Measurements from ENCODE around the gene POP5. TPM values are rescaled to one million over a fixed set of nuclear protein-coding genes. Genes with fewer than 3 reads are reported as not detected.

POP5 gene
- total and polyA plus RNA-seq, 2 of the 4 experiments (the other 2 are of a cell fraction): 69.5 to 99.4 TPM

- TF ChIP-seq BHLHE40 (IDR thresholded peaks at IDR 0.05; ENCODE audit: low read depth, low read length) (peak; percentile 28; the same call in 1 of the 2 replicates), CHD1 (IDR thresholded peaks at IDR 0.05; ENCODE audit: low read depth, low read length) (no peak), POLR2A (IDR thresholded peaks at IDR 0.05; ENCODE audit: low read depth, low read length) (no peak), RAD21 (IDR thresholded peaks at IDR 0.05; ENCODE audit: low read length) (no peak)
These were observed 46.2 kb downstream of the POP5 start (continued) for GRCh38 chr12:120534703-120535655.

GRCh38 chr12:120534203-120534702, 46.9 kb downstream of the POP5 start, which contains the start of gene RNF10:
RNF10 (plus strand) TSS chr12:120534356; CDS start chr12:120534812, 456 bp downstream.
- peak within 1 kb of the TSS; percentile 91 for H2AFZ ChIP-seq (replicated peaks; ENCODE audit: low read length, poor library complexity)
- in situ Hi-C loops (cut with MboI; ENCODE audit: low sequenced_read_pairs) (no loop called here), intact Hi-C loops (cut with micrococcal nuclease) (no loop called here), dilution Hi-C loops (cut with HindIII; ENCODE audit: low sequenced_read_pairs, unreplicated experiment) (no loop called here)
- H2BK5ac ChIP-seq (ENCODE audit: low read depth, low read length, poor library complexity, severe bottlenecking): peak within 1 kb of the TSS; percentile 69
- H4K20me1 ChIP-seq (ENCODE audit: insufficient read depth, low read length): peaks cover 47% of the 10 kb centered on the region
- peaks cover 11% of the 10 kb centered on the region; the same call in 1 of the 2 replicates for H3K4me1 ChIP-seq (ENCODE audit: control insufficient read depth, insufficient read depth, low read length)
- H3K4me3 ChIP-seq (ENCODE audit: insufficient read depth, low read depth, low read length): peak within 1 kb of the TSS; percentile 58
- H3K14ac ChIP-seq (replicated peaks; ENCODE audit: low read depth, low read length): peak within 1 kb of the TSS; percentile 94
- H2AK9ac ChIP-seq (replicated peaks; ENCODE audit: low read depth, low read length, poor library complexity): peak within 1 kb of the TSS; percentile 97
- no peaks in the 10 kb centered on the region for H3K9me3 ChIP-seq (ENCODE audit: control insufficient read depth, insufficient read depth, low read length)
- H3K9ac ChIP-seq (ENCODE audit: low read depth, low read length): peak within 1 kb of the TSS; percentile 61
- H4K91ac ChIP-seq (ENCODE audit: insufficient read depth, low read depth, low read length): peak within 1 kb of the TSS; percentile 55; the same call in 1 of the 2 replicates
- H4K5ac ChIP-seq (ENCODE audit: low read depth, low read length): no peak within 1 kb of the TSS
- H3K9me1 ChIP-seq (ENCODE audit: insufficient read depth, low read length): peaks cover 22% of the 10 kb centered on the region
- DNase-seq (peak; percentile 86), ATAC-seq (ENCODE audit: low read depth) (peak; percentile 71)
- peak within 1 kb of the TSS; percentile 78 for H3K4ac ChIP-seq (ENCODE audit: low read depth, low read length)
- H3K4me2 ChIP-seq (ENCODE audit: low read depth, low read length): peak within 1 kb of the TSS; percentile 98
- no peak within 1 kb of the TSS; the same call in 1 of the 2 replicates for H3K18ac ChIP-seq (ENCODE audit: low read depth, low read length)
- H3K36me3 ChIP-seq (ENCODE audit: control insufficient read depth, insufficient read depth, low read length): peaks cover 3% of the 10 kb centered on the region; the same call in 1 of the 2 replicates
- ChIA-PET CTCF (no interaction called here), POLR2A (ENCODE audit: unreplicated experiment) (no interaction called here)
- 0% methylated on average over 16 of the region's 43 CpGs; no CpG with 5 or more reads in 1 of the 2 experiments for WGBS, 2 experiments (ENCODE audit: extremely low coverage in 2 of 2, insufficient read length in 1 of 2)
- H3K56ac ChIP-seq (ENCODE audit: extremely low read depth, insufficient read depth, low read length): peak within 1 kb of the TSS; percentile 74; the same call in 1 of the 2 replicates
- H4K8ac ChIP-seq (ENCODE audit: low read depth in 2 of 2, low read length in 2 of 2): peak within 1 kb of the TSS; percentile 21 to 88; a peak in 2 of 4 replicates
- BruUV-seq (replicated peaks): TSS peak; percentile 68
- no peak within 1 kb of the TSS for H2BK15ac ChIP-seq (ENCODE audit: low read depth, low read length)
- H3K27ac ChIP-seq (ENCODE audit: insufficient read depth, low read length): peak within 1 kb of the TSS; percentile 55
- H2BK20ac ChIP-seq (ENCODE audit: low read depth, low read length): no peak within 1 kb of the TSS
- no peaks in the 10 kb centered on the region for H3K27me3 ChIP-seq (ENCODE audit: control insufficient read depth, insufficient read depth, low read length)
- no peak within 1 kb of the TSS for H2BK120ac ChIP-seq (ENCODE audit: low read depth, low read length)
- H3K23ac ChIP-seq (ENCODE audit: low read depth, low read length): peak within 1 kb of the TSS; percentile 97
- peak within 1 kb of the TSS; percentile 31; the same call in 1 of the 2 replicates for H2AK5ac ChIP-seq (ENCODE audit: low read depth, low read length)
- peaks cover 5 to 45% of the 10 kb centered on the region in 2 experiments; a peak in 3 of 4 replicates for H3K79me1 ChIP-seq (ENCODE audit: low read depth in 1 of 2, low read length in 2 of 2)
- no peak for TF ChIP-seq FOS (IDR thresholded peaks at IDR 0.05; ENCODE audit: low read depth, low read length)
- TF ChIP-seq RAD21 (IDR thresholded peaks at IDR 0.05; ENCODE audit: low read length): no peak
- peak; percentile 96 for TF ChIP-seq POLR2A (IDR thresholded peaks at IDR 0.05; ENCODE audit: low read depth, low read length)
- no peak for TF ChIP-seq BHLHE40 (IDR thresholded peaks at IDR 0.05; ENCODE audit: low read depth, low read length)
- no peak for TF ChIP-seq MAFK (IDR thresholded peaks at IDR 0.05; ENCODE audit: low read depth, low read length)
- TF ChIP-seq MXI1 (IDR thresholded peaks at IDR 0.05; ENCODE audit: borderline replicate concordance, low read depth, low read length): no peak
- TF ChIP-seq, protein P1, sequence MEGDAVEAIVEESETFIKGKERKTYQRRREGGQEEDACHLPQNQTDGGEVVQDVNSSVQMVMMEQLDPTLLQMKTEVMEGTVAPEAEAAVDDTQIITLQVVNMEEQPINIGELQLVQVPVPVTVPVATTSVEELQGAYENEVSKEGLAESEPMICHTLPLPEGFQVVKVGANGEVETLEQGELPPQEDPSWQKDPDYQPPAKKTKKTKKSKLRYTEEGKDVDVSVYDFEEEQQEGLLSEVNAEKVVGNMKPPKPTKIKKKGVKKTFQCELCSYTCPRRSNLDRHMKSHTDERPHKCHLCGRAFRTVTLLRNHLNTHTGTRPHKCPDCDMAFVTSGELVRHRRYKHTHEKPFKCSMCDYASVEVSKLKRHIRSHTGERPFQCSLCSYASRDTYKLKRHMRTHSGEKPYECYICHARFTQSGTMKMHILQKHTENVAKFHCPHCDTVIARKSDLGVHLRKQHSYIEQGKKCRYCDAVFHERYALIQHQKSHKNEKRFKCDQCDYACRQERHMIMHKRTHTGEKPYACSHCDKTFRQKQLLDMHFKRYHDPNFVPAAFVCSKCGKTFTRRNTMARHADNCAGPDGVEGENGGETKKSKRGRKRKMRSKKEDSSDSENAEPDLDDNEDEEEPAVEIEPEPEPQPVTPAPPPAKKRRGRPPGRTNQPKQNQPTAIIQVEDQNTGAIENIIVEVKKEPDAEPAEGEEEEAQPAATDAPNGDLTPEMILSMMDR (conservative IDR thresholded peaks at IDR 0.05; ENCODE audit: low read depth, low read length): no peak
- TF ChIP-seq USF2 (IDR thresholded peaks at IDR 0.05; ENCODE audit: low read depth, low read length): no peak
- TF ChIP-seq CEBPB (IDR thresholded peaks at IDR 0.05; ENCODE audit: low read depth, low read length): no peak
- TF ChIP-seq MAZ (IDR thresholded peaks at IDR 0.05; ENCODE audit: borderline replicate concordance, low read depth, low read length): peak; percentile 44; the same call in 1 of the 2 replicates

All from IMR-90 (cell line).